Posterior cingulate gyrus (tissue), 11 donors: Measurements from ENCODE around the gene GDF10.

ENCODE experiments used
- DNase-seq, 10 donors: peaks; one replicate each; pipeline versions ENCODE4 v3.0.0 to v3.0.0-alpha.2; 2020 to 2021; ENCODE audit warnings: mixed read lengths in 3 of 10
- intact Hi-C: fragments of 100-400 bp; cut with DNase I; formaldehyde crosslinking; loops from one replicate; pipeline ENCODE4 v1.15.1; 2023

GDF10 gene

DNA sequence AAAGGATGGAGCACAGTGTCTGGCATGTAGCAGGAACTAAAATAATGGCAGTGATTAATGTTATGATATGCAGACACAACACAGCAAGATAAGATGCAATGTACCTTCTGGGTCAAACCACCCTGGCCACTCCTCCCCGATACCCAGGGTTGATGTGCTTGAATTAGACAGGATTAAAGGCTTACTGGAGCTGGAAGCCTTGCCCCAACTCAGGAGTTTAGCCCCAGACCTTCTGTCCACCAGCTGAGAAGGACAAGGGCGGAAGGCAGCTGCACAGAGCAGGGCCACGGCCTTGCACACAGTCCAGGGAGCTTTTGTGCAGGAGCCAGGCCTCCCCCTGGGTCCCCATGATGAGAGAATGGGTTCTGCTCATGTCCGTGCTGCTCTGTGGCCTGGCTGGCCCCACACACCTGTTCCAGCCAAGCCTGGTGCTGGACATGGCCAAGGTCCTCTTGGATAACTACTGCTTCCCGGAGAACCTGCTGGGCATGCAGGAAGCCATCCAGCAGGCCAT, 48.2 kb downstream of the GDF10 start, which contains the start of gene RBP3:
RBP3 (plus strand) TSS at position 226 of the 514 bp plus-strand sequence; CDS start at position 348, 122 bp downstream.
- DNase-seq = peak in 1 of 10 donors; percentile 60
- intact Hi-C loops = no loop called here

- intact Hi-C loops = no loop called here
These were observed 48.9 kb downstream of the GDF10 start for GRCh38 chr10:47348661-47349470.

GRCh38 chr10:47349516-47349915, 49.5 kb downstream of the GDF10 start:
- DNase-seq = peak in 1 of 10 donors; percentile 54
- intact Hi-C loops = no loop called here

More at GRCh38 chr10:47348661-47349470, 48.9 kb downstream of the GDF10 start:
- peak in 2 of 10 donors; percentile 65 to 69 for DNase-seq

DNA sequence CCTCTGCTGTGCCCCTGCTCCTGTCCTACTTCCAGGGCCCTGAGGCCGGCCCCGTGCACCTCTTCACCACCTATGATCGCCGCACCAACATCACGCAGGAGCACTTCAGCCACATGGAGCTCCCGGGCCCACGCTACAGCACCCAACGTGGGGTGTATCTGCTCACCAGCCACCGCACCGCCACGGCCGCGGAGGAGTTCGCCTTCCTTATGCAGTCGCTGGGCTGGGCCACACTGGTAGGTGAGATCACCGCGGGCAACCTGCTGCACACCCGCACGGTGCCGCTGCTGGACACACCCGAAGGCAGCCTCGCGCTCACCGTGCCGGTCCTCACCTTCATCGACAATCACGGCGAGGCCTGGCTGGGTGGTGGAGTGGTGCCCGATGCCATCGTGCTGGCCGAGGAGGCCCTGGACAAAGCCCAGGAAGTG, 50.0 kb downstream of the GDF10 start:
- peak in 2 of 10 donors; percentile 72 to 76 for DNase-seq
- intact Hi-C loops = no loop called here

DNA sequence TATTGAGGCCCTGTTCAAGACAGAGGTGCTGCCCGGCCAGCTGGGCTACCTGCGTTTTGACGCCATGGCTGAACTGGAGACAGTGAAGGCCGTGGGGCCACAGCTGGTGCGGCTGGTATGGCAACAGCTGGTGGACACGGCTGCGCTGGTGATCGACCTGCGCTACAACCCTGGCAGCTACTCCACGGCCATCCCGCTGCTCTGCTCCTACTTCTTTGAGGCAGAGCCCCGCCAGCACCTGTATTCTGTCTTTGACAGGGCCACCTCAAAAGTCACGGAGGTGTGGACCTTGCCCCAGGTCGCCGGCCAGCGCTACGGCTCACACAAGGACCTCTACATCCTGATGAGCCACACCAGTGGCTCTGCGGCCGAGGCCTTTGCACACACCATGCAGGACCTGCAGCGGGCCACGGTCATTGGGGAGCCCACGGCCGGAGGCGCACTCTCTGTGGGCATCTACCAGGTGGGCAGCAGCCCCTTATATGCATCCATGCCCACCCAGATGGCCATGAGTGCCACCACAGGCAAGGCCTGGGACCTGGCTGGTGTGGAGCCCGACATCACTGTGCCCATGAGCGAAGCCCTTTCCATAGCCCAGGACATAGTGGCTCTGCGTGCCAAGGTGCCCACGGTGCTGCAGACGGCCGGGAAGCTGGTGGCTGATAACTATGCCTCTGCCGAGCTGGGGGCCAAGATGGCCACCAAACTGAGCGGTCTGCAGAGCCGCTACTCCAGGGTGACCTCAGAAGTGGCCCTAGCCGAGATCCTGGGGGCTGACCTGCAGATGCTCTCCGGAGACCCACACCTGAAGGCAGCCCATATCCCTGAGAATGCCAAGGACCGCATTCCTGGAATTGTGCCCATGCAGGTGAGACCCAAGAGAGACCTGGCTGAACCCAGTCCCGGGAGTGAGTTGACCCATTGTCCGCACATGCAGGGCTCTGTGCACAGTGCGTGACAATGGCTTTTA, 51.0 kb downstream of the GDF10 start:
- peak in 1 of 10 donors; percentile 55 for DNase-seq
- intact Hi-C loops = no loop called here

- intact Hi-C loops = no loop called here
- no peak for DNase-seq
These were observed 52.2 kb downstream of the GDF10 start for GRCh38 chr10:47351899-47352815.

GRCh38 chr10:47353351-47353750, 53.4 kb downstream of the GDF10 start:
- no peak for DNase-seq
- intact Hi-C loops = no loop called here

DNA sequence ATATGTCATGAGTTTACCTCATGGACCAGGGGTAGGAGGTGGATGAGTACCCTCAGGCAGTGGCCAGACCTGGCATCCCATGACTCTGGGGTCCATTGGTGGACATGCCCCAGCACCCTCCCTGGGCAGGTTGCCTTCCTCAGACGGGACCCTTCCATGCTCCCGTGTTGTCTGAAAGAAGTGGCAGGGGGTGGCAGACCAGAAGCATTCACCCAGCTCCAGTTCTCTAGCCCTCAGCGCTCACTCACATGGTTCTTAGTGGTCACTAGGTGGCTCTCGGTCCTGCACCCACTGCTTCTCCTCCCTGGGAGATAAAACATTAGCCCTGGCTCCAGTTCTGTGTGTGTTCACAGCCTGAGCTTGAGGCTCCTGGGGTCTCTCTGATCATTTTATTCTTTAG, 54.2 kb downstream of the GDF10 start:
- intact Hi-C loops = no loop called here
- peak in 1 of 10 donors; percentile 14 for DNase-seq

DNA sequence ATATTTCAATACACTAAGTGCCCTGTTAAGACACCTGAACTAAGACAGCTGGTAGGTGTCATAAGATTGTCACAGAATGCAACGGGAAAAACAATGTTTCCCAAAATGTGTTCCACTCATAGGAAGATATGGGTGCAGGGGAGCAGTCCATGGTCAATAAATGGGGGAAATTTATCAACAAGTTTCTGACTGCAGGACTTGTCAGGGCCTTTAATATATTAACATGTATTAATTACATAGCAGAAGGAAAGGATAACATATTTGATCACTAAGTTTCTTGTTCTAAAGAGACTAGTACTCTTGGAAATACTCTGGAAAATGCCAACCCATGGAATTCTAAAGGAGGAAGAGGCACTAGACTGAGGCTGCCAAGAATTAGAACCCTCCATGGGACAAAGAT, 54.9 kb downstream of the GDF10 start:
- intact Hi-C loops = no loop called here
- DNase-seq = no peak

DNA sequence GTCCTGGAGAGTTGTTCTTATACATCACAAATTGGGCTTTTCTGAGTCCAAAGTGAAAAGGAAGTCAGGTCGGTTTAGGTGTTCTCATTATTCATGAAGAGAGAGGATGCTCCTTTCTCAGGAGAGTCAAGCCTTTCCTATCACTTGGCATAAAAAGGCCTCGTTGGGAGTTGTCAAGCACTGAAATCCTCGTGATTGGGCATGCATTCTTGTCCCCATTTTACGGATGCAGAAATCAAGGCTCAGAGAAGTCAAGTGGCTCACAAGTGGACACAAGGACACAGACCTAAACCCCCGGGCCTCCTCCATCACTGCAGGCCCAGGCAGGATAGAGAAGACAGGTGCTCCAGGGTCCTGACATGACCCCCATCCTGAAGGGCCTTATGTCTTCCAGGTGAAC, 56.7 kb downstream of the GDF10 start:
- intact Hi-C loops = no loop called here
- DNase-seq = no peak

DNA sequence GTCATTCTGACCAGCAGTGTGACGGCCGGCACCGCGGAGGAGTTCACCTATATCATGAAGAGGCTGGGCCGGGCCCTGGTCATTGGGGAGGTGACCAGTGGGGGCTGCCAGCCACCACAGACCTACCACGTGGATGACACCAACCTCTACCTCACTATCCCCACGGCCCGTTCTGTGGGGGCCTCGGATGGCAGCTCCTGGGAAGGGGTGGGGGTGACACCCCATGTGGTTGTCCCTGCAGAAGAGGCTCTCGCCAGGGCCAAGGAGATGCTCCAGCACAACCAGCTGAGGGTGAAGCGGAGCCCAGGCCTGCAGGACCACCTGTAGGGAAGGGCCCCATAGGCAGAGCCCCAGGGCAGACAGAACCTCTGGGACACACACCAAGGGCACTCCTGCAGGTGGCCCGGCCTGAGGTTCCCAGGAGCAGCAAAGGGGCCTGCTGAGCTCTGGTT, 57.2 kb downstream of the GDF10 start:
- intact Hi-C loops = no loop called here
- peak in 1 of 10 donors; percentile 79 for DNase-seq

DNA sequence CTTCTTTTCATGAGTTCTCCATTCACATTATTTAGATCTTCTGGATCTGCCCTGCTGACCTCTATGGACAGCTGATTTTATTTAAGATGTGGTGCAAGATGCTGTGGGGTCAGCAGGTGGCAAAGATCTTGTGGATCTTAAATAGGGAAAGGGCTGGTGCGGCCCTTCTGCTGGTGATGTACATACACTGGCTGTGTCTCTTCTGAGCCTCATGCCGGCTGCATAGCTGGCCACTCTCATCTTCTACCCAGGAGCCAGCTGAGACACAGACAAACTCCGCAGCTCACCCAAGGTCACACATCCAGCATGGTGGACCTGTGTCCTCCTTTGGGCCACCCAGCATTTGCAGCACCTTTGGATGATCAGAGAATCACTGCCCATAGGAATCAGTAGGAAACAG, 57.9 kb downstream of the GDF10 start:
- intact Hi-C loops = no loop called here
- DNase-seq = no peak

GRCh38 chr10:47358457-47358856, 58.5 kb downstream of the GDF10 start:
- intact Hi-C loops = no loop called here
- DNase-seq = no peak

DNA sequence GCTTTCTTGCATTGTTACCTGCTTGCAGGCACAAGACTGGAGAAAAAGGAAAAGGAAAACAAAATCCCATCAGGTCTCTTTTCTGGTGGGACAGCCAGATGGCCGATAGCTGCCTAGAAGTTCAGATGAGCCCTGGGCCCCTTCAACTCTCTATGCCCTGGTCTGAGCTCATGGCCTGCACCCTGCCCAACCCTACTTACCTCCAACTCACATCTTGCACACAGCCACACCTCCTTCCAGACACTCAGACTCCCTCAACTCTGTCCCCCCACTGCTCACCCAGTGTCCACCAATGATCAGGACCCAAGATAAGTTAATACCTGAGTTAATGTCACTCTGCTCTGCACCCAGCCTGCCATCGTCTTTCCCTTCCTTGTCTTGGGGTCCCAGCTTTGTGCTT, 59.1 kb downstream of the GDF10 start:
- DNase-seq = no peak
- intact Hi-C loops = no loop called here

DNA sequence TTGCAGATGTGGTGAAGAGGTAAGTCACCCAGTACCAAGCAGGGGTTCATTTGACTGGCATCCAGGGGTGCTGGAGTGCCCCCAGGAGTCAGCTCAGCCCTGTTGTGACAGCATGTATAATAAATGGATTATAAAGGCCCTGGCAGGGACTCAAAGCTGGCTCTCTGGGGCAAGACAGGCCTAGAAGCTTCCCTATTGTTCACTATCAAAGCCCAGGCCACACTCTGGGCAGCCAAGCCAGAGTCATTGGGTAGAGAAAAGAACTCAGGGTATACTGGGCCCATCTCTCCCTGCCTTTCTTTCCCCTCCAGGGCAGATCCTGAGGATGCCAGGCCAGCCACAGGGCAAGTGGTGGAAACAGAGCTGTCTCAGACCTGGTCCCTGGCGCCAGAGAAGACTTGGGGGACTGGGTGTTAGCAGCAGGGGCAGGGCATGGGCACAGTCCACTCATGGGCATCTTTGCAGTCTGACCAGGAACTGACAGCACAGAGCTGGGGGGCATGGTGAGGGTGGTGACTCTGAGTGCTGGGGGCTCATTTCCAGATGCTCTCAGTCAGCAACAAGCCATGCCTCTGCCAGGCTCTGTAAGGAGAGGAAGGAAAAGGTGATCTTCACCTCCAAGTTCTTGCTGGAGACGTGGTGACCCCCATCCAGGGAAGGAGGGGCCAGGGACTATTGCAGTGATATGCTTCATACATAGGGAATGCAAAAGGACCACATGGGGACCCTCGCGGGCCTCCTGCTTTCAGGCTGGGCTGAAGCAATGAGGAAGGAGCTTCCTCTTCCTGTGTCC, 59.8 kb downstream of the GDF10 start:
- DNase-seq = no peak
- intact Hi-C loops = no loop called here

GRCh38 chr10:47360419-47361040, 60.5 kb downstream of the GDF10 start:
- intact Hi-C loops = no loop called here

GRCh38 chr10:47361293-47361692, 61.3 kb downstream of the GDF10 start:
- DNase-seq = peak in 6 of 10 donors; percentile 50 to 91 (median 62)
- intact Hi-C loops = no loop called here

More at GRCh38 chr10:47360419-47361040, 60.5 kb downstream of the GDF10 start:
- peak in 1 of 10 donors; percentile 5 for DNase-seq

- intact Hi-C loops = no loop called here
- DNase-seq = peak in 1 of 10 donors; percentile 10
These were observed 62.2 kb downstream of the GDF10 start for GRCh38 chr10:47362199-47362598.
